ENCODE data around the gene MRPL42. TPM values are rescaled to one million over a fixed set of nuclear protein-coding genes. Genes with fewer than 3 reads are reported as not detected.

MRPL42 gene
- total and polyA plus RNA-seq, 2 experiments from 2014 or later, result 195 to 269 TPM

- Mint-ChIP-seq H3K9me3 (no peaks in the 10 kb centered on the region; the same call in 2 of the 3 replicates), H3K27ac (no peak overlapping the region), H3K4me1 (no peaks in the 10 kb centered on the region; the same call in 1 of the 3 replicates), H3K27me3 (ENCODE audit: insufficient read depth, low read depth, poor library complexity) (no peaks in the 10 kb centered on the region), H3K36me3 (ENCODE audit: low read depth) (peaks cover 33% of the 10 kb centered on the region), H3K4me3 (no peak overlapping the region)
- no peak overlapping the region for H3K4me3 ChIP-seq
- TF ChIP-seq POLR2AphosphoS5 (IDR thresholded peaks at IDR 0.05; ENCODE audit: low read depth), result no peak
- TF ChIP-seq, protein P1, sequence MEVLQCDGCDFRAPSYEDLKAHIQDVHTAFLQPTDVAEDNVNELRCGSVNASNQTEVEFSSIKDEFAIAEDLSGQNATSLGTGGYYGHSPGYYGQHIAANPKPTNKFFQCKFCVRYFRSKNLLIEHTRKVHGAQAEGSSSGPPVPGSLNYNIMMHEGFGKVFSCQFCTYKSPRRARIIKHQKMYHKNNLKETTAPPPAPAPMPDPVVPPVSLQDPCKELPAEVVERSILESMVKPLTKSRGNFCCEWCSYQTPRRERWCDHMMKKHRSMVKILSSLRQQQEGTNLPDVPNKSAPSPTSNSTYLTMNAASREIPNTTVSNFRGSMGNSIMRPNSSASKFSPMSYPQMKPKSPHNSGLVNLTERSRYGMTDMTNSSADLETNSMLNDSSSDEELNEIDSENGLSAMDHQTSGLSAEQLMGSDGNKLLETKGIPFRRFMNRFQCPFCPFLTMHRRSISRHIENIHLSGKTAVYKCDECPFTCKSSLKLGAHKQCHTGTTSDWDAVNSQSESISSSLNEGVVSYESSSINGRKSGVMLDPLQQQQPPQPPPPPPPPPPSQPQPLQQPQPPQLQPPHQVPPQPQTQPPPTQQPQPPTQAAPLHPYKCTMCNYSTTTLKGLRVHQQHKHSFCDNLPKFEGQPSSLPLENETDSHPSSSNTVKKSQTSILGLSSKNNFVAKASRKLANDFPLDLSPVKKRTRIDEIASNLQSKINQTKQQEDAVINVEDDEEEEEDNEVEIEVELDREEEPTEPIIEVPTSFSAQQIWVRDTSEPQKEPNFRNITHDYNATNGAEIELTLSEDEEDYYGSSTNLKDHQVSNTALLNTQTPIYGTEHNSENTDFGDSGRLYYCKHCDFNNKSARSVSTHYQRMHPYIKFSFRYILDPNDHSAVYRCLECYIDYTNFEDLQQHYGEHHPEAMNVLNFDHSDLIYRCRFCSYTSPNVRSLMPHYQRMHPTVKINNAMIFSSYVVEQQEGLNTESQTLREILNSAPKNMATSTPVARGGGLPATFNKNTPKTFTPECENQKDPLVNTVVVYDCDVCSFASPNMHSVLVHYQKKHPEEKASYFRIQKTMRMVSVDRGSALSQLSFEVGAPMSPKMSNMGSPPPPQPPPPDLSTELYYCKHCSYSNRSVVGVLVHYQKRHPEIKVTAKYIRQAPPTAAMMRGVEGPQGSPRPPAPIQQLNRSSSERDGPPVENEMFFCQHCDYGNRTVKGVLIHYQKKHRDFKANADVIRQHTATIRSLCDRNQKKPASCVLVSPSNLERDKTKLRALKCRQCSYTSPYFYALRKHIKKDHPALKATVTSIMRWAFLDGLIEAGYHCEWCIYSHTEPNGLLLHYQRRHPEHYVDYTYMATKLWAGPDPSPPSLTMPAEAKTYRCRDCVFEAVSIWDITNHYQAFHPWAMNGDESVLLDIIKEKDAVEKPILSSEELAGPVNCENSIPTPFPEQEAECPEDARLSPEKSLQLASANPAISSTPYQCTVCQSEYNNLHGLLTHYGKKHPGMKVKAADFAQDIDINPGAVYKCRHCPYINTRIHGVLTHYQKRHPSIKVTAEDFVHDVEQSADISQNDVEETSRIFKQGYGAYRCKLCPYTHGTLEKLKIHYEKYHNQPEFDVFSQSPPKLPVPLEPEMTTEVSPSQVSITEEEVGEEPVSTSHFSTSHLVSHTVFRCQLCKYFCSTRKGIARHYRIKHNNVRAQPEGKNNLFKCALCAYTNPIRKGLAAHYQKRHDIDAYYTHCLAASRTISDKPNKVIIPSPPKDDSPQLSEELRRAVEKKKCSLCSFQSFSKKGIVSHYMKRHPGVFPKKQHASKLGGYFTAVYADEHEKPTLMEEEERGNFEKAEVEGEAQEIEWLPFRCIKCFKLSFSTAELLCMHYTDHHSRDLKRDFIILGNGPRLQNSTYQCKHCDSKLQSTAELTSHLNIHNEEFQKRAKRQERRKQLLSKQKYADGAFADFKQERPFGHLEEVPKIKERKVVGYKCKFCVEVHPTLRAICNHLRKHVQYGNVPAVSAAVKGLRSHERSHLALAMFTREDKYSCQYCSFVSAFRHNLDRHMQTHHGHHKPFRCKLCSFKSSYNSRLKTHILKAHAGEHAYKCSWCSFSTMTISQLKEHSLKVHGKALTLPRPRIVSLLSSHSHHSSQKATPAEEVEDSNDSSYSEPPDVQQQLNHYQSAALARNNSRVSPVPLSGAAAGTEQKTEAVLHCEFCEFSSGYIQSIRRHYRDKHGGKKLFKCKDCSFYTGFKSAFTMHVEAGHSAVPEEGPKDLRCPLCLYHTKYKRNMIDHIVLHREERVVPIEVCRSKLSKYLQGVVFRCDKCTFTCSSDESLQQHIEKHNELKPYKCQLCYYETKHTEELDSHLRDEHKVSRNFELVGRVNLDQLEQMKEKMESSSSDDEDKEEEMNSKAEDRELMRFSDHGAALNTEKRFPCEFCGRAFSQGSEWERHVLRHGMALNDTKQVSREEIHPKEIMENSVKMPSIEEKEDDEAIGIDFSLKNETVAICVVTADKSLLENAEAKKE (CRISPR knock-in tag; IDR thresholded peaks at IDR 0.05), result no peak
- no peak for TF ChIP-seq EZH2 (IDR thresholded peaks at IDR 0.05; ENCODE audit: low read depth, unreplicated experiment)
- no peak for TF ChIP-seq EZH2phosphoT487 (IDR thresholded peaks at IDR 0.05; ENCODE audit: unreplicated experiment)
- no peaks in the 10 kb centered on the region for H3K79me2 ChIP-seq (replicated peaks; ENCODE audit: insufficient read depth)
- H3K4me2 ChIP-seq, result no peak overlapping the region
- H3K27me3 ChIP-seq (ENCODE audit: insufficient read depth), result no peaks in the 10 kb centered on the region
- H3F3A ChIP-seq (replicated peaks; ENCODE audit: low read depth), result no peaks in the 10 kb centered on the region
- H3K9me2 ChIP-seq (ENCODE audit: insufficient read depth), result no peaks in the 10 kb centered on the region
- no peaks in the 10 kb centered on the region for H3K4me1 ChIP-seq (ENCODE audit: insufficient read depth)
- no peak for DNase-seq (ENCODE audit: low spot score)
- ATAC-seq, result no peak
- no peak overlapping the region for H3K27ac ChIP-seq (ENCODE audit: low read depth)
- no peak overlapping the region for H2AFZ ChIP-seq
- no peaks in the 10 kb centered on the region for H4K20me1 ChIP-seq (replicated peaks; ENCODE audit: insufficient read depth)
- peaks cover 9% of the 10 kb centered on the region; the same call in 1 of the 2 replicates for H3K36me3 ChIP-seq (ENCODE audit: insufficient read depth)
Observed at GRCh38 chr12:93500201-93500600, 32.9 kb downstream of the MRPL42 start.

GRCh38 chr12:93500667-93501066 is 33.4 kb downstream of the MRPL42 start:
- Histone ChIP-seq H3F3A (replicated peaks; ENCODE audit: low read depth) (no peaks in the 10 kb centered on the region), H3K36me3 (ENCODE audit: insufficient read depth) (0 out of 2 replicates have a peak, but pooled peaks cover 5% of the 10 kb centered on the region), H3K9me2 (ENCODE audit: insufficient read depth) (no peaks in the 10 kb centered on the region), H3K4me1 (ENCODE audit: insufficient read depth) (no peaks in the 10 kb centered on the region), H3K79me2 (replicated peaks; ENCODE audit: insufficient read depth) (no peaks in the 10 kb centered on the region), H2AFZ (no peak overlapping the region), H3K4me3 (no peak overlapping the region), H3K27ac (ENCODE audit: low read depth) (no peak overlapping the region), H3K27me3 (ENCODE audit: insufficient read depth) (no peaks in the 10 kb centered on the region), H3K4me2 (no peak overlapping the region), H4K20me1 (replicated peaks; ENCODE audit: insufficient read depth) (no peaks in the 10 kb centered on the region)
- no peaks in the 10 kb centered on the region; the same call in 2 of the 3 replicates for H3K9me3 Mint-ChIP-seq
- ATAC-seq, result no peak
- H3K4me1 Mint-ChIP-seq, result no peaks in the 10 kb centered on the region; the same call in 1 of the 3 replicates
- H3K27me3 Mint-ChIP-seq (ENCODE audit: insufficient read depth, low read depth, poor library complexity), result no peaks in the 10 kb centered on the region
- H3K4me3 Mint-ChIP-seq, result no peak overlapping the region
- no peak for DNase-seq (ENCODE audit: low spot score)
- H3K36me3 Mint-ChIP-seq (ENCODE audit: low read depth), result peaks cover 32% of the 10 kb centered on the region
- no peak overlapping the region for H3K27ac Mint-ChIP-seq
- TF ChIP-seq CREB1 (CRISPR knock-in tag; IDR thresholded peaks at IDR 0.05; ENCODE audit: low read depth), result no peak
- TF ChIP-seq, protein P2, sequence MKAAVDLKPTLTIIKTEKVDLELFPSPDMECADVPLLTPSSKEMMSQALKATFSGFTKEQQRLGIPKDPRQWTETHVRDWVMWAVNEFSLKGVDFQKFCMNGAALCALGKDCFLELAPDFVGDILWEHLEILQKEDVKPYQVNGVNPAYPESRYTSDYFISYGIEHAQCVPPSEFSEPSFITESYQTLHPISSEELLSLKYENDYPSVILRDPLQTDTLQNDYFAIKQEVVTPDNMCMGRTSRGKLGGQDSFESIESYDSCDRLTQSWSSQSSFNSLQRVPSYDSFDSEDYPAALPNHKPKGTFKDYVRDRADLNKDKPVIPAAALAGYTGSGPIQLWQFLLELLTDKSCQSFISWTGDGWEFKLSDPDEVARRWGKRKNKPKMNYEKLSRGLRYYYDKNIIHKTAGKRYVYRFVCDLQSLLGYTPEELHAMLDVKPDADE (IDR thresholded peaks at IDR 0.05), result no peak

Data from GM23338 (cell line).